ENCODE measurements around the gene CCN2. TPM values are rescaled to one million over a fixed set of nuclear protein-coding genes. Genes with fewer than 3 reads are reported as not detected.

Gene CCN2
- total RNA-seq, 1 donor from 2014 or later = not detected

DNA sequence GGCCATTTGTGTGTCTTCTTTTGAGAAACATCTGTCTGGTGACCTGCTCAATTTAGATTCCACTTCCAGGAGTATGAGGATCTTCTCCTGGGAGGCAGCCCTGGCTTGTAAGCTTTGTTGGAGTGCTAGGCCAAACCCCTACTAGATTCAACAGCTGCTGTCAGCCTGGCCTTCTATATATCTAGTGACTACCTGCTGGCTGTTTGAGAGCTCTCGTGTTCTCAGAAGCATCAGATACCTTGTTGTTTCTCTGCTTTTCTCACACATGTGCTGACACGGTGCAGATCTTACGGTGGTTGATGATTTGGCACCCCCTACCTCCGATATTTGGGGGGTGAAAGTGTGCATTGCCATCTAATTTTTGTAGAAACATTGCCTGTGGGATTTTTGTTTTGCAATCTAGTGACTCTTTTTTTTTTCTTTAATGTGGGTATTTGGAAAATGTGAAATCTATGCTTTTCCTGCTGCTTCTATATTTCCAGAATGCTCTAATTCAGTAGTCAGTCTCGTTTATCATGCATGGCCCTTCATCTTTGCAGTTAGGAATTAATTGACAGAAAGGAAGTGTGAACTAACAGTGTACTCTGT lies 4.7 kb downstream of the CCN2 start:
- intact Hi-C loops (cut with micrococcal nuclease) = loop anchor here (5.0 kb wide), 1 partner anchor 1131 kb away; no protein-coding TSS in a partner anchor

GRCh38 chr6:131945971-131946370 lies 5.2 kb downstream of the CCN2 start:
- intact Hi-C loops (cut with micrococcal nuclease) = loop anchor here (5.0 kb wide), 1 partner anchor 1131 kb away; no protein-coding TSS in a partner anchor

GRCh38 chr6:131937703-131938631 lies 13.2 kb downstream of the CCN2 start:
- intact Hi-C loops (cut with micrococcal nuclease) = no loop called here

DNA sequence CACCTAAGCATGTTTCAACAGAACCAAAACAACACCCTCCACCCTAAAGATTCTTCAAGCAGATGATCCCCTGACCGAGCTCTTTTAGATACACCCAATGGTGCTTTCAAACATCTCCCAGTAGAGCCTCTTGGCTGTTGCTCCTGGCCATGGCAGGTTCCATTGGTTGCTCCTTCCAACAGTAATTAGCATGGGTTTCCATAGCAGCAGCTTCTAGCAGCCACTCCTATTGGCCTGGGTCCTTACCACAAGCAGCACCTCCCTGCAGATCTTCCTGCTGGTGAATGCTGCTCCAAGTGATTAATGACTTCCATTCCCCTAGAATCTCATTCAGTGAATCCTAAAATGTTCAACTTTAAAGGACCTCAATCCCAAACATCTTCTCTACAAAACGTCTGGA lies 13.9 kb downstream of the CCN2 start:
- intact Hi-C loops (cut with micrococcal nuclease) = no loop called here

- intact Hi-C loops (cut with micrococcal nuclease) = no loop called here
These were observed 15.0 kb downstream of the CCN2 start for GRCh38 chr6:131936156-131936555.

GRCh38 chr6:131931063-131931750 lies 20.0 kb downstream of the CCN2 start:
- intact Hi-C loops (cut with micrococcal nuclease) = no loop called here

DNA sequence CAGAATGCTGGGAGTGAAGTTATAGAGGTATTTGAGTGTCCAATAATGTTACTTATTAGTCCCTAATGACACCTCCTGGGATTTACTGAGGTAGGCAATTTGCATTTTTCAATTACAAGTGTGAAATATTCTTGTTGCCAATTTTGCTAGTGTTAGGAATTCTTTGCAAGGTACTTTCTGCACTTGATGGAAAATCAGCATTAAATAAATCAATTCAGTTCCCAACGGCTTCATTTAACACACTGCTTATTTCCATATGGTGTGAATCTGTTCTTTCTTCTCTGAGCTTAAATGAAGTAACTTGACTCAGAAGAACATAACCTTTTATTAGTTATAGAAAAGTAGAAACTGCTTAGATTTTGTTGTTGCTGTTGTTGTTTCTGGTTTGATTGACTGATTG lies 21.2 kb downstream of the CCN2 start:
- intact Hi-C loops (cut with micrococcal nuclease) = no loop called here

DNA sequence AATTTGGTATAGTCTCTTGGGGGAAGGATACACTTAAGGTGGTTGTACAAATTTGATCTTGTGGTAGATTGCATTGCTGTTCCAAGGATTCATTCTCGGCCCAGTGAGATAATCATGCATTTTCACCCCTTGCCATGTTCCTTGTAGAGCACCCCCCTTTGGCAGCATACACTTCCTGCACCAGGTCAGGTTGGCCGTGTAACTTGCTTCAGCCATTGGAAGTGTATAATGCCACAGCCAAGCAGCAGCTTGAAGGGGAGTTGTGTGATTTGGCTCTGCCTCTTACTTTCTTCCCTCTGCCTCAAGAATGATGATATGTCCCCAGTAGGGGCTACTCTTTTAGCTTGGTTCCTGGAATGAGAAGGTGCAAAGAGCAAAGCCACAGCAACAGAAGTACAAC lies 21.9 kb downstream of the CCN2 start:
- intact Hi-C loops (cut with micrococcal nuclease) = no loop called here

- intact Hi-C loops (cut with micrococcal nuclease) = no loop called here
These were observed 26.2 kb downstream of the CCN2 start for GRCh38 chr6:131924881-131925474.

DNA sequence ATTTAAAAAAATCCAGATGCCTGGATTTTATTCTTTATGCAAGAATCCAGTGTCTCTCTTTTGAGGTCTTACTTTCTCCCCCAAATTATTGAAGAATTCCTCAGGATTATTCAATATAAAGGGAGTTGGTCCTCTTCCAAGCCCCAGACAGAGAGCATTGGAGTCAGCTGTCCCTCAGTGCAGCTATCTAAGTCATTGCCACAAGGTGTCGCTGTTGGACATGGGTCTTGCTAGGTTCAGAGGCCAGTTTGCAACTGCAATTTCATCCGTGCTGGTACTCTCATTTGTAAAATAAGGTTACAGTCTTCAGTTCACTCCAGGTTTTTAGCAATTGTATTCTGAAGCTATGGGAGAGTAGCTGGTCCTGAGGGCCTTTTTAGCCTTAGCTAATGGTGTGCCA lies 27.8 kb downstream of the CCN2 start:
- intact Hi-C loops (cut with micrococcal nuclease) = loop anchor here (2.0 kb wide), 1 partner anchor 295 kb away; no protein-coding TSS in a partner anchor

DNA sequence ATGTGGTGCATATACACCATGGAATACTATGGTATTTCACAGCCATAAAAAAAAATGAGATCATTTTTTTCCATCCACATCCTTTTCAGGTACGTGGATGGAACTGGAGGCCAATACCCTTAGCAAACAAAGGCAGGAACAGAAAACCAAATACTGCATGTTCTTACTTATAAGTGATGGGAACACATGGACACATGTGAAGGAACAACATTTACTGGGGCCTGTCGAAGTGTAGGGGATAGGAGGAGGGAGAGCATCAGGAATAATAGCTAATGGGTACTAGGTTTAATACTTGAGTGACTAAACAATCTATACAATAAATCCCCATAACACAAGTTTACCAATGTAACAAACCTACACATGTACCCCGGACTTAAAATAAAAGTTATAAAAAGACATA lies 30.5 kb downstream of the CCN2 start:
- intact Hi-C loops (cut with micrococcal nuclease) = no loop called here

GRCh38 chr6:131918650-131919355 lies 32.4 kb downstream of the CCN2 start:
- intact Hi-C loops (cut with micrococcal nuclease) = loop anchor here (10.0 kb wide), 1 partner anchor 724 kb away; no protein-coding TSS in a partner anchor

DNA sequence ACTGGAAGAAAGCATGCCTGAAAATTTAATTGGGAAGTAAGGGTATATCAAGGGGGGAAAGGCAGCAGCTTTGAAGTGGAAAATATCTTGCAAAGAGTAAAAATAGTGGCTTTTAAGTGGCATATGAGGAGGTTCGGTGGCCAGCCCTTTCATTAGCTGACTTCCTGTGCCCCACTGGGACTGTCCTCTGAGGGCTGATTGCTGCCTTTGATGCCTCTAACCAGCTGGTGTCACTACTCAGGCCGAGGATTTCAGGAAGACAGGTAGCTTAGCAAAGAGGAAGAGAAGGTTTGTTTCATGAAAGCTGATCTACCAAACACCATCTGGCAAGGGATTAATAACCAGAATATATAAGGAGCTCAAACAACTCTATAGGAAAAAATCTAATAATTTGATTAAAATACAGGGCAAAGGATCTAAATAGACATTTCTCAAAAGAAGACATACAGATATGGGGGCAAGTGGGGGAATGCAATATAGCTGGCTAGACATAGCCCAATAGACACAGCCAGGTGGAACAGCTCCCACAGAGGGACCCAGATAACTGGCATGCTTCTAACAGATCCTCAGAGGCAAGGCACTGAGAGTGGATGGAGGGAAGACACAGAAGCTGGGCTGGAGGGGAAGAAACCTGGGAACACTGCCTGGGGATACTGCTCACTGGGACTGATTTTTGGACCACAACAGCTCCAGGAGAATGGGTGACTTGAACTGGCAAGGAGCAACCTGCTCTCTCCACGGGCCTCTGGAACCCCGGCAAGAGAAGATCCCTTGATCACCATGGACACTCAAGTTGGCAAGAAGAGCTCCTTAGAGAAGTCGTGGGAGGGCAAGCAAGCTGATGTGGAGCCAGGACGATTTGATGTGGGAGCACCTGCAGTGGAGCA lies 33.2 kb downstream of the CCN2 start:
- intact Hi-C loops (cut with micrococcal nuclease) = loop anchor here (10.0 kb wide), 1 partner anchor 723 kb away; no protein-coding TSS in a partner anchor

- intact Hi-C loops (cut with micrococcal nuclease) = loop anchor here (10.0 kb wide), 1 partner anchor 723 kb away; no protein-coding TSS in a partner anchor
These were observed 33.9 kb downstream of the CCN2 start for GRCh38 chr6:131917318-131917717.

DNA sequence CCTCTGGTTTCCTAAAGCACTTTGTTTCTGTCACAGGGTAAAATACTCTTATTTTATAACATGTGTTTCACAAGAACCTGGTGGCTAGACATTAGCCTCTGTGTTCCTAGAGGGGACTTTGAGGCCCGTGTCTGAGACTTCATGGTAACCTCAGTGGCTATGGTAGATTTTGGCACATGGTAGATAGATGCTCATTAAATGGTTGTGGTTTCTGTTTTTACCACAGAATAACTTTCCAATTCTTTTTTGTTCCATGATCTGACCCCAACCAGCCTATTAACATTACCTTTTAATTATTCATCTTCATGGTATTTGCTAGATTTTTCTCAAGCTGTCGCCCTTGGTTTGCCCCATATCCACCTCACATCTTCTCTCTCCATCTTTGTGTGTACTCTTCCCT lies 34.3 kb downstream of the CCN2 start:
- intact Hi-C loops (cut with micrococcal nuclease) = loop anchor here (10.0 kb wide), 1 partner anchor 722 kb away; no protein-coding TSS in a partner anchor

- intact Hi-C loops (cut with micrococcal nuclease) = loop anchor here (10.0 kb wide), 1 partner anchor 721 kb away; no protein-coding TSS in a partner anchor
These were observed 34.9 kb downstream of the CCN2 start for GRCh38 chr6:131916091-131916796.

DNA sequence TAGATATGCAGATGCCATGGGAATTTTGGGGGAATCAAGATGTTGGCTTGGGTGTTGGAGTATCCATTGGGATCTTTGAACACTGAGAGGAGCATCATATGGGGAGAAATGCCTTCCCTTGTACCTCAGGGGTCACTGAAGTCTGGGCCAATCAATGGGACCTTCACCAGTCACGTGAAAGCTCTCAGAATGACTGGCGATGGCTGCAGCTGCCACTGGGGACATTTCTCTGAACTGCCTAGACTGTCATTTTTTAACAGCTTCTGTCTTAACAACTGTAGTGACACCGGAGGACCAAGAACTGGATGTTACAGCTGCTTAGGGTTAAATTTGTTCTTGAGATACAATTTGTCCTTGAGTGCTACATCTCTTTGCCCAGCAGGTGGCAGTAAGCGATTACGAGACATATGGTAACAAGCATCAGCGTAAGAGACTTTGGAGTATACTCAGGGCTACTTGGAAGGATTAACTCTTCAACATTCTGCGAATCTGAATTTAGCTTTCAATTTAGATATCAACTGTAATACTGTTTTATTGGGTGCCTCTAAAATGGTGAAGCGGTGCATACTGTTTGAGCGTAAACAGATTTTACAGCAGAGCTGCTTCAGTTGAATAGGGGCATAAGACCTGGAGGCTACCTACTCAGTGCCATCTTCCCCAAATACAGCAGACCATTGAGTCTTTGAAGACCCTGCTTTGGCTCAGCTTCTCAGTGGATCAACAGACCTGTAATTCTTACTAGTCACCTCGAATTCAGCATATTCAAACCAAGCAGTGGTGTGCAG lies 36.0 kb downstream of the CCN2 start:
- intact Hi-C loops (cut with micrococcal nuclease) = loop anchor here (1.0 to 10.0 kb wide), 5 partner anchors 303 to 720 kb away; no protein-coding TSS in a partner anchor

- intact Hi-C loops (cut with micrococcal nuclease) = loop anchor here (2.0 to 10.0 kb wide), 3 partner anchors 385 to 719 kb away; no protein-coding TSS in a partner anchor
These were observed 36.9 kb downstream of the CCN2 start for GRCh38 chr6:131914234-131914633.
